Renal pelvis (tissue), 4 donors: ENCODE results near the gene FKRP. TPM values are rescaled to one million over a fixed set of nuclear protein-coding genes. Genes with fewer than 3 reads are reported as not detected.

Source experiments
- DNase-seq: peaks from one replicate; pipeline ENCODE4 v3.0.0-alpha.2; 2013
- polyA plus RNA-seq, 3 donors: library from polyadenylated mRNA; unstranded; fragments of 120-200 nt; gene quantifications; one replicate each; pipeline ENCODE4 v1.2.1, GENCODE V29; 2013; ENCODE audit not compliant: insufficient read length in 3 of 3

Gene FKRP
- polyA plus RNA-seq, 3 donors, result 21.2 to 29.7 (median 26.4) TPM

GRCh38 chr19:46718157-46718933 is 27.5 kb upstream of the FKRP start:
- no peak for DNase-seq

DNA sequence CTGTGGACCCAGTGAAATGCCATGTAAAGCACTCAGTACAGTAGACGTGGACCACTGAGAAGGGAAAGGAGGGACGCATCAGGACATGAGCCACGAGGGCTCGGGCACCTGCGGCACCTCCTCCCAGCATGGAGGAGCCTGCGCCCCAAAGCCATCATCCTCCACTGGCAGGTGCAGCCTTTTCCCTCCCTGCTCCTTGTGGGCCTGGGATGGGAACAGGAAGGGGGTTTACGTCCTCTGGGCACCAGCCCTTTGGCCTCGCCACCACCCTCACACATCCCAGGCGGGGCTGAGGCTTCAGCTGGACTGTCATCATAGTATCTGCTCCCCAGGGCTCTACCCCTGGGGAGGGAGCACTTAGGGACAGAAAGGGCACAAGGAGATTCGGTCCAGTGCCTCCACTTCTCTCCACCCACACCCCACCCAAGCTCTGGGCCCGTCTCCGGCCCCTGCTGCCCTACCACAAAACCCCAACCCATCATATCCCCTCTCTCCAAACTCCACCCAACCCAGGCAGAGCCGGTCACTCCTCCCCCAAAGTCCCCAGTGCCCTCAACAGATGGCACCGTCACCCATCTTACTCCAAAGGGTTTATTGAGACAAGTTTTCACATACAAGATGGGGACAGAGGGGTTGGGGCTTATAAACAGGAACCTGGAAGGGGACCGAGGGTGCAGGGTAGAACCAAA is 26.8 kb upstream of the FKRP start:
- no peak for DNase-seq

- DNase-seq, result no peak
Observed at GRCh38 chr19:46719629-46720502, 26.0 kb upstream of the FKRP start.

DNA sequence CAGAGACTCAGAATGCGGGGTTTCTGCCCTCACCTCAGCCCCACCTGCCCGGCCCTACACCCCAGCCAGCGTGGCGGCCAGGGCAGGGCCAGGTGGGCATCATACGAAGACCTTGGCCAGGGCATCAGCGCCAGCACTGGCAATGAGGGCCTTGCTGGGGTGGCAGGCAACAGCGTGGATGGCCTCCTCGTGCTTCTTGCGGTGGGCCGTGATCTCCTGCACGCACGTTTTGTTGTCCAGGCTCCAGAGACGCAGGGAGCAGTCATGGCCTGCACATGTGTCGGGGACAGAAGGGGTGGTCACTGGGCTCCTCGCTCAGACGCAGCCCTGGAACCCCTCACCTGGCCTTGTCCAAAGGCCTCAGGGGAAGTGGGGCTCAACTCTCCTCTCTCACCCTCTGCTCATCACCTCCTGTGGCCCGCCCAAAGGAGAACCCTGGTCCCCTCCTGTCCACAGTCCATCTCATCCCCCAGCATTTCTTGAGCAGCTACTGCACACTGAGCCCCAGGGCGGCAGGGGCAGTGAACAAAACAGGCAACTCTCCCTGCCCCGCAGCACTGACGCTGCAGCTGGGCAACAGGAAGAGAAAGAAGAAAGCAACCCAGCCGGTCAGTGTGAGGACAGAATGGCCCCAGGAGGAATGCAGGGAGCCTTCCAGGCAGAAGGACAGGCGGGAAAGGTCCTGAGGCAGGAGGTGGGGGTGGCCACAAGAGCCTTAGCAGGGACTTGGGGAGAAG is 25.2 kb upstream of the FKRP start:
- no peak for DNase-seq

DNA sequence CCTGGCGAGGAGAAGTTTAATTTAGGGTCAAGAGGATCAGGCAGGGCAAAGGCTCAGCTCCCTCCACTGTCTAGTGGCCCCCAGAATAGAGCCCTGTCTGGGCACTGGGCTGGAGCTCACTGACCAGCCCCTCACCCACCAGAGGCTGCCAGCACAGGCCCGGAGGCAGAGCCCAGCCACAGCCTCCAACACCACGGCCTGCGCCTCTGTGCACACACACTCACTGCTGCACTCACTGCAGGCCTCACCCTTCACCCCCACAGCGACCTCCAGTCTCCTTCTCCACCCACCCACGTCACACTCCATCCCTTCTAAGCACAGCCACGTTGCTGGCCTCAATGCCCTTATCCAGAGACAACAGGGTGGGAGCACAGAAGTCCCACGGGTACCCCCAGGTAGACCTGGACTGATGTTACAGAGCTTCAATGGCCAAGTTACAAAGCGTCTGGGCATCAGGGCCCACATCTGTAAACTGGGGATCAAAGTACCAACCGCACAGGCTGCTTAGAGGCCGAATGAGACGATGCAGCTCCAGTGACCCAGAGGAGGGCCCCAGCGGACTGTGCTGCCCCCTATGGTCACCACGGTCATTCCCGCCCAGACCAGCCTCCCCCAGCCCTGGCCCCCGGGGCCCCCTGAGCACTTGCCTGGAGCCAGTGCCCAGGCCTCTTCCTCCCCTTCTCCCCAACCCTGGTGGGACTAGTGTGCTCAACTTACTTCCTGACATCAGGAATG is 24.4 kb upstream of the FKRP start:
- DNase-seq, result no peak

GRCh38 chr19:46722004-46722380 is 23.9 kb upstream of the FKRP start:
- no peak for DNase-seq

GRCh38 chr19:46722421-46723022 is 23.3 kb upstream of the FKRP start:
- no peak for DNase-seq

GRCh38 chr19:46723023-46723461 is 22.8 kb upstream of the FKRP start:
- DNase-seq, result no peak

DNA sequence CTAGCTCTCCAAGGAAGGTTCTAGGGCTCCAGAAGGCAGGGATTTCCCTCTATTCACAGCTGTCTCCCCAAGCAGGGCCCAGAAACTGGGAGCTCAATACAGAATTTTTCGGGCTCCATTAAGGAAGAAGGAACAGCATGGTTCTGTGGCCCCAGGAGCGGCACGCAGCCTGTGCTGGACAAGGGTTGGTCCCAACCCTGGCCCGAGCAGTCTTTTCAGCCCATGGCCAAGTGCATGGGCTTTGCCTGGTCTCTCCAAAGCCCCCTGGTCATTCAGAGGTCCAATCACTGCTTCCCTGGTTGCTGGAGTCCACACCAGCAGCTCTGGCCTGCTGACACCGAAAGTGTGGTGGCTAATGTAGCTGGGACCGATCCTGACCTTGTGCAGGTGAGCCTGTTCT is 22.4 kb upstream of the FKRP start:
- DNase-seq, result no peak

DNA sequence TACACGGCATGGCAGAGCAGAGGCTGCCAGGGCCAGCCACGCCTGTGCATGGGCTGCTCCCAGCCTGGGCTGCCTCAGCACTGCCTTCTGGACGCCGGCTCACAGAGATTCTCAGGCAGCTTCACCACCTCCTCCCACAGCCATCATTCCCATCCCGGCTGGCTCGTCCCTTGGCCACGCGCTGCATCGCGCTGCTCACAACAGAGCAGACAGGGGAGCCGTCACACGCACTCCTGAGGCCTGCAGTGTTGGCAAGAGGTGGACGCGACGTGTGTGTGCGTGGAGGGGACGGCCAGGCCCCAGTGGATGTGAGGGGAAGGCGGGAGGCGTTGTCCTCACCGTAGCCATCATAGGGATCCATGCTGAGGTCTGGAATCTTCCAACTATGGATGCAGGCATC is 21.4 kb upstream of the FKRP start:
- DNase-seq, result no peak

DNA sequence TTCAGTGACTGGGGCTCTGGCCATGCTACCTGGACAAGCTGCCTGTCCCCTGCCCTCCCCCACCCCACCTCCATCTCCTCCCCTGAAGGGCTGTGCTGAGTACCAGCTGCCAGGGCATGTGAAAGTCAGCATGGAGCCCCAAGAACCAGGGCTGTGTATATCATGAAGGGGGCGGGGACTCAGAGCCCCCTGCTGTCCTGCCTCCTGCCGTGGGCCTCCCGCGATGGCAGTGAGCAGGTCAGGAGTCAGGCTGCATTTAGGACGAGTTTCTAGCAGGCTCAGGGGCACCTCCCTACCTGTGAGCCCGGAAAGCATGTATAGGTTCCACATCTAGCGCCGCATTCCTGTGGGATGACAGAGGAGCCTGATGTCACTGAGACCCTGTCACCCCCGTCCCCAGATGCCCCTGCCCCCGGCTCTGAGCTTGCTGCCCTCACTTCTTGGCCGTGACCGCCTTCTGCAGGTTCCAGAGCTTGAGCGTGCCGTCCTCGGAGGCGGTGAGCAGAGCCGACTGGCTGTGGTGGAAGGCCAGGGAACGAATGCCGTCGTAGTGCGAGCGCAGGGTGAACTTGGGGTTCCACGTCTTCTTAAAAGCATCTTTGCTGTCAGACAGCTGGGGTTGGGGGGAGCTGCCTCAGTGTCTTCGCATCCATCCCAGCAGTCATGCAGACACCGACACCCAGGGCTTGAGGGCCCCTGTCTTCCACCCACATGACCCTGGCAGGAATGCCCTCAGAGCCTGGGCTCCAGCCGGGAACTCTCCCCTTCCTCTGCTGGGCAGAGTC is 20.6 kb upstream of the FKRP start:
- DNase-seq, result no peak

GRCh38 chr19:46725859-46726393 is 19.9 kb upstream of the FKRP start:
- no peak for DNase-seq

DNA sequence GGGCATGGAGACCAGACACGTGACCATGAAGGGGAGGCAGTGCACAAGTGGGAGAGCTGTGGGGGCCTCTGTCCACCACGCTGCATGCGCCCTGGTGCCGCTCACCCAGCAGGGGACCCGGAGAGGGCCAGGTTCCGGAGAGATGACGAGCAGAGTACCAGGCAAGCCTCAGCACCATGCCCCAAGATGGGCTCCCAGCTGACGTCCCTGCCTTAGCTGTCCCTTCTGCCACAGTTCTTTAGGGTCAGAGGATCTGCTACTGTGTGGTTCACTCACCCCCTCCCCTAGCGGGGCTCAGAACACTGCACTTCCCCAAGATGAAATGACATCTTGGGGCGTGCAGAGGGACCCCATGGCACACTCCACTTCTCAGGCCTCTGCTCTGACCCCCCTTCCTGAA is 19.3 kb upstream of the FKRP start:
- DNase-seq, result no peak

DNA sequence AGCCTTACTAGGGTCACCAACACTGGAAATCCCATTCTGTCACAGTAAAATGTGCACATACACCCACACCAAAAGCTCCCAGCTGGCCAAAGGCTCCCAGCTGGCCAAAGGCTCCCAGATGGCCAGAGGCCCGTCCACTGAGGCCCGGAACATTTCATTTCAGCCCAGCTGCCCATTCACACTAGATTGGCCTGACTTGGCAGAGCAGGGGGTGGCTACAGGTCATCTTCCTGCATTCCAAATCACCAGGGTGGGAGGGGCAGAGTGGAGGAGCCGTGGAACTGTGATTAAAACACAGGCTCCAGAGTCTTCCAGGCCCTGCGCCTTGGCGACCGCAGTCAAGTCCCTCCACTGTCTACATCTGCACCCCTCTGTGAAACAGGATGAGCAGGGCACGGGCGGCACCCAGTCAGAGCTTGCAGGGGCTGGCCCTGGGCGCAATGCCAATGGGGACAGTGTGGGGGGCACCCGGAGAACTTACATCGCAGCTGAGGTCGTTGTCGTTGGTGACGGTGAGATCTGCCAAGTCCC is 18.8 kb upstream of the FKRP start:
- peak; percentile 21 for DNase-seq

- no peak for DNase-seq
Observed at GRCh38 chr19:46727757-46728156, 18.1 kb upstream of the FKRP start.

DNA sequence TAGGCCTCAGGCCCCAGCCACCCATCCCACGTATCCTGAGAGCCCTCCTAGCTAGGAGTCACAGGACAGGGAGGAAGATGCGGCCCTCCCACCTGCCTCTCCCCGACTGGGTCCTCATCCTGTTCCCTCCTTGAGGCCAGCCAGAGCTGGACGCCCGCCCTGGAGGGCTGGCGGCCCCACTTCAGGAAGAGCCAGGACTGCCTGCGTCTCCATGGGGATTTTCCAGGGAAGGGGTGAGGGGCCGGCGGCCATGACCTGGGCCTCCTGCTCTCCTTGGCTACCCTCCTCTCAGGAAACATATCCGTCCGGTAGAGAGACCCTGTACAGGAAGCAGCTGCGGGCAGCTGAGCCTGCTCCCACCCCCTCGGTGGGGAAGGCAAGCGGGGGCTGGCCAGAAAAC is 17.6 kb upstream of the FKRP start:
- DNase-seq, result no peak

DNA sequence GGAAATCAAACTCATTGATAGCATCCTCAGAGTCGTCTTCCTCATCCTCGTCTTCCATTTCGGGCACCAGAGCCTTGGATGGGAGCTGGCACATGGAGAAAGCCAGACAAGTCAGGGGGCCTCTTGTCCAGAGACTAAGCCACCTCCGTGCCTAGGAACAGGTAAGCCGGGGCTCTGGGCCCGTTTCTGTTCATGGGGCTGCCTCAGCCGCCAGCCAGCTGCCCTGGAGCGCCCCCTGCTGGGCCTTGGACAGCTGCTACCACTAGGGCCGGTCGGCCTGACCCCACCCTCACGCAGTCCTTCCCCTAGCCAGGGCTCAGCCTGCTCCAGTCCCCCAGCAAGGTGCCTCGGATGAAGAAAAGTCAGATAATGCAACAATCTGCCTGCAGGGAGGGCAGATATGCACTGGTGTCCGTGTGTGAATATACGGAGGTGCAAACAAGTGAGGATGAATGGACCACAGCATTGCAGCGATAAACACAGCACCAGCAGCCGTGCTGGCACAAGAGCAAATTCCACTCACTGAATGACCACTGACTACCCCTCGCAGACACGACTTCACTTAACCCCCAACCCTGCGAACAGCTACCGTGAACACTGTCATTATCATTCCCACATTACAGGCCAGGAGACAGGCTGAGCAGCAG is 17.0 kb upstream of the FKRP start:
- peak; percentile 38 for DNase-seq

GRCh38 chr19:46729696-46730095 is 16.2 kb upstream of the FKRP start:
- DNase-seq, result no peak

GRCh38 chr19:46730187-46730586 is 15.7 kb upstream of the FKRP start:
- no peak for DNase-seq
